Measurements from ENCODE around the gene SARDH.

GRCh38 chr9:133785753-133786370 lies 47.7 kb upstream of the SARDH start:
- TF ChIP-seq CTCF (IDR thresholded peaks at IDR 0.05 in 2 of 3, conservative IDR thresholded peaks at IDR 0.05 in 1 of 3; ENCODE audit: borderline replicate concordance in 1 of 3, insufficient read depth in 1 of 3, low read depth in 2 of 3, low read length in 2 of 3), result no peak
- TF ChIP-seq TCF7L2 (IDR thresholded peaks at IDR 0.05; ENCODE audit: borderline replicate concordance, extremely low read depth, insufficient read depth, insufficient read length), result no peak
- no peak for TF ChIP-seq EZH2phosphoT487 (IDR thresholded peaks at IDR 0.05; ENCODE audit: borderline replicate concordance)
- no peak for TF ChIP-seq POLR2AphosphoS5 (IDR thresholded peaks at IDR 0.05; ENCODE audit: low read depth, low read length)
- no peak for TF ChIP-seq ELF1 (IDR thresholded peaks at IDR 0.05; ENCODE audit: borderline replicate concordance, low read depth)

All from HCT116 (cell line).